Measurements from ENCODE around the gene MUS81. TPM values are rescaled to one million over a fixed set of nuclear protein-coding genes. Genes with fewer than 3 reads are reported as not detected.
A peak's percentile ranks its signal among the peaks of the same experiment; 100 is the strongest.

The MUS81 gene
- total RNA-seq, 2 experiments from 2014 or later, result 102 to 130 TPM

DNA sequence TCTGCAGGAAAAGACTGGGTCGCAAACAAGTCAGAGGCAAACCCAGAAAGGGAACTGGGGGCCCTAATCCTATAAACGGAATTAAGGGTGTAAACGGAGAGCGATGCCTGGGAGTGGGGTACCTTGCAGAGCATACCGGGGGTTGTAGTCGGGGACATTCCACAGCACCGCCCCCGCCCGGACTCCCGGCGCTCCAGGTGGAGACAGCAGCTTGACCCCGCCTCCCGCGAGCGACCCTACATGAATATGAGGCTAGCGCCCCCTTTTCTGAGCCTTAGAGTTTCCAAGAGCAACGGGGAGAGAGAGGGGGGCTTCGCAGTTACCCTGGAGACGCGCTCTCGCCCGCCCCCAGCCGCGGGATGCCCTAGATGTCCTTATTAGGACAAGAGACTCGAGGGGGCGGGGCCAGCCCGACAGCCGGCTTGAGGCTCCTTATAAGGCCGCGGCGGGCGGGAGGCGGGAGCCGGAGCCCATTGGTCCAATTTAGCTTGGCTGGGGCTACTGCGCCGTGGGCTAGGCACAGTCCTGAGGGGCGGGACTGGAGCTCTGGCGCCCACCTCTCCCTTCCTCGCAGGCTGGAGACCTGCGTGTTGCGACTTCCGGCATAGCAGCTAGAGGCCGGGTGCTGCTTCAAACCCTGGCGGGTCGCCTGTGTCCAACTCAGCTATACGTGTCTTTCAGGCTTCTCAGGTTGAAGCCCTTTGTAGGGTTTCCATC lies 980 bp upstream of the MUS81 start:
- peak overlapping the region; percentile 73 for H2AFZ ChIP-seq (ENCODE audit: low read length)
- H3K27ac ChIP-seq (ENCODE audit: low read depth, low read length, poor library complexity, severe bottlenecking), result peak overlapping the region; percentile 93
- intact Hi-C loops (cut with micrococcal nuclease; ENCODE audit: unreplicated experiment), result loop anchor here (1.0 to 5.0 kb wide), 7 partner anchors 29 to 408 kb away; partner anchors contain the start of genes BANF1, C11orf68, DRAP1 and EIF1AD
- no TSS peak for BruUV-seq (replicated peaks)
- no peaks in the 10 kb centered on the region for H3K9me2 ChIP-seq (ENCODE audit: insufficient read depth, low read length)
- peak overlapping the region; percentile 96 for H3K4me2 ChIP-seq (ENCODE audit: low read length)
- POLR2A ChIA-PET, result interaction anchor here (0.6 to 3.9 kb wide), 11 partner anchors 13 to 396 kb away, joined by 3 to 59 read pairs (median 3); partner anchors contain the start of genes CCDC85B, FIBP and PCNX3
- H4K20me1 ChIP-seq (ENCODE audit: insufficient read depth, low read length), result peaks cover 20% of the 10 kb centered on the region
- peaks cover 31% of the 10 kb centered on the region for H3K4me1 ChIP-seq (ENCODE audit: insufficient read depth, low read length, poor library complexity, severe bottlenecking)
- H3K4me3 ChIP-seq (ENCODE audit: low read depth, low read length, poor library complexity, severe bottlenecking), result peak overlapping the region; percentile 99
- DNase-seq (ENCODE audit: low spot score), result peak; percentile 99
- peaks cover 61% of the 10 kb centered on the region for H3K36me3 ChIP-seq (ENCODE audit: insufficient read depth, low read length)
- CTCF ChIA-PET (ENCODE audit: unreplicated experiment), result interaction anchor here (0.7 to 2.0 kb wide), 6 partner anchors 11 to 34 kb away, joined by 3 to 17 read pairs (median 4); partner anchors contain the start of genes CCDC85B and FIBP
- peaks cover 49% of the 10 kb centered on the region for H3K79me2 ChIP-seq (ENCODE audit: insufficient read depth, low read depth, low read length)
- TF ChIP-seq EZH2phosphoT487 (IDR thresholded peaks at IDR 0.05; ENCODE audit: borderline replicate concordance, low read depth, low read length), result no peak
- TF ChIP-seq, protein P1, sequence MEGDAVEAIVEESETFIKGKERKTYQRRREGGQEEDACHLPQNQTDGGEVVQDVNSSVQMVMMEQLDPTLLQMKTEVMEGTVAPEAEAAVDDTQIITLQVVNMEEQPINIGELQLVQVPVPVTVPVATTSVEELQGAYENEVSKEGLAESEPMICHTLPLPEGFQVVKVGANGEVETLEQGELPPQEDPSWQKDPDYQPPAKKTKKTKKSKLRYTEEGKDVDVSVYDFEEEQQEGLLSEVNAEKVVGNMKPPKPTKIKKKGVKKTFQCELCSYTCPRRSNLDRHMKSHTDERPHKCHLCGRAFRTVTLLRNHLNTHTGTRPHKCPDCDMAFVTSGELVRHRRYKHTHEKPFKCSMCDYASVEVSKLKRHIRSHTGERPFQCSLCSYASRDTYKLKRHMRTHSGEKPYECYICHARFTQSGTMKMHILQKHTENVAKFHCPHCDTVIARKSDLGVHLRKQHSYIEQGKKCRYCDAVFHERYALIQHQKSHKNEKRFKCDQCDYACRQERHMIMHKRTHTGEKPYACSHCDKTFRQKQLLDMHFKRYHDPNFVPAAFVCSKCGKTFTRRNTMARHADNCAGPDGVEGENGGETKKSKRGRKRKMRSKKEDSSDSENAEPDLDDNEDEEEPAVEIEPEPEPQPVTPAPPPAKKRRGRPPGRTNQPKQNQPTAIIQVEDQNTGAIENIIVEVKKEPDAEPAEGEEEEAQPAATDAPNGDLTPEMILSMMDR (conservative IDR thresholded peaks at IDR 0.05; ENCODE audit: low read length), result 0 out of 2 replicates have a peak, but pooled peaks have one; percentile 26
- H3K9me3 ChIP-seq (ENCODE audit: low read length), result no peaks in the 10 kb centered on the region

DNA sequence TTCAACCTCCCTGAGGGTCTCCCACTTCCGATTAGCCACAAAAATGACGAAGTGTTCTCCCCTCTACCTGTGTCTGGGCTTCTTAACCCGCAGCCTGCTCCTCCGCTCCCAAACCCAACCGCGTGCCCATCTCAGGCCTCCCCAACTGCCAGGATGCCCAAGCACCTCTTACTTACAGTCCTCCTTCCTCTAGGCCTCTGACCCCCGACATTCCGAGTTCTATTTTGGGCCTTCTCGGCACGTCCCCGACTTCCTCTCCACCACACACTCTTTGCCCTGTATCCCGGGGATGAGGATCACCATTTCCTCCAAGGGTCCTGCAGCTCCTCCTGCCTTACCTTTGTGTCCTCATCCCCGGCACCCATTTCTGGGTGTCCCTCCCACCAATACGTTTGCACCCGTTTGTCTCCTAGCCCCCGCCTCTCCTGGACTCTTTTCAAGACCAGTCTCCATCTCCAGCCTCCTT lies 388 bp upstream of the MUS81 start:
- H3K9me2 ChIP-seq (ENCODE audit: insufficient read depth, low read length), result no peaks in the 10 kb centered on the region
- ChIA-PET POLR2A (interaction anchor here (0.6 to 3.9 kb wide), 11 partner anchors 12 to 361 kb away, joined by 3 to 59 read pairs (median 3); partner anchors contain the start of genes CCDC85B, FIBP and PCNX3), CTCF (ENCODE audit: unreplicated experiment) (interaction anchor here (0.5 to 2.0 kb wide), 7 partner anchors 10 to 1081 kb away, joined by 3 to 17 read pairs (median 4); partner anchors contain the start of genes CCDC85B, FIBP and SF1)
- peaks cover 31% of the 10 kb centered on the region for H3K4me1 ChIP-seq (ENCODE audit: insufficient read depth, low read length, poor library complexity, severe bottlenecking)
- BruUV-seq (replicated peaks), result no TSS peak
- DNase-seq (ENCODE audit: low spot score), result no peak
- peak overlapping the region; percentile 99 for H3K4me3 ChIP-seq (ENCODE audit: low read depth, low read length, poor library complexity, severe bottlenecking)
- peaks cover 61% of the 10 kb centered on the region for H3K36me3 ChIP-seq (ENCODE audit: insufficient read depth, low read length)
- H3K27ac ChIP-seq (ENCODE audit: low read depth, low read length, poor library complexity, severe bottlenecking), result peak overlapping the region; percentile 93
- peak overlapping the region; percentile 96 for H3K4me2 ChIP-seq (ENCODE audit: low read length)
- H2AFZ ChIP-seq (ENCODE audit: low read length), result peak overlapping the region; percentile 12; the same call in 1 of the 2 replicates
- H3K9me3 ChIP-seq (ENCODE audit: low read length), result no peaks in the 10 kb centered on the region
- peaks cover 43% of the 10 kb centered on the region for H3K79me2 ChIP-seq (ENCODE audit: insufficient read depth, low read depth, low read length)
- H4K20me1 ChIP-seq (ENCODE audit: insufficient read depth, low read length), result peaks cover 20% of the 10 kb centered on the region
- TF ChIP-seq, protein P1 (conservative IDR thresholded peaks at IDR 0.05; ENCODE audit: low read length), result no peak
- no peak for TF ChIP-seq EZH2phosphoT487 (IDR thresholded peaks at IDR 0.05; ENCODE audit: borderline replicate concordance, low read depth, low read length)
- intact Hi-C loops (cut with micrococcal nuclease; ENCODE audit: unreplicated experiment), result loop anchor here (1.0 to 5.0 kb wide), 9 partner anchors 28 to 407 kb away; partner anchors contain the start of genes BANF1, C11orf68, DRAP1 and EIF1AD
